Frontal cortex (tissue), 4 donors: ENCODE results near the gene MSANTD7. TPM values are rescaled to one million over a fixed set of nuclear protein-coding genes. Genes with fewer than 3 reads are reported as not detected.
"Not testable (repeated sequence)": the region's sequence is repeated elsewhere in the genome, so short reads cannot be mapped to it uniquely, and the experiment has no call there.

Source experiments
- DNase-seq, 2 donors: peaks; one replicate each; pipeline ENCODE4 v3.0.0; 2012; ENCODE audit warnings: low spot score in 2 of 2
- FAIRE-seq: peaks from 2 replicates; lab custom pipeline; 2012; peaks lifted over from hg19 to GRCh38; lab: Jason Lieb, UNC
- total RNA-seq: library from RNA; depleted of rRNA; stranded (reverse); fragments of >200 nt; gene quantifications from one replicate; pipeline ENCODE4 v1.2.3, GENCODE V29; 2014
- donor health status: control.
- donor health status: control.
- donor health status: control.

MSANTD7 gene, protein sequence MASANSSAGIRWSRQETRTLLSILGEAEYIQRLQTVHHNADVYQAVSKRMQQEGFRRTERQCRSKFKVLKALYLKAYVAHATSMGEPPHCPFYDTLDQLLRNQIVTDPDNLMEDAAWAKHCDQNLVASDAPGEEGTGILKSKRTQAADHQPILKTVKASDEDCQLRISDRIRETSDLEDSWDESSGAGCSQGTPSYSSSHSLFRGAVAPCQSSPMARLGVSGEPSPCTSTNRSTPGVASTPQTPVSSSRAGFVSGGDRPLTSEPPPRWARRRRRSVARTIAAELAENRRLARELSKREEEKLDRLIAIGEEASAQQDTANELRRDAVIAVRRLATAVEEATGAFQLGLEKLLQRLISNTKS
- total RNA-seq: 31.4 TPM

DNA sequence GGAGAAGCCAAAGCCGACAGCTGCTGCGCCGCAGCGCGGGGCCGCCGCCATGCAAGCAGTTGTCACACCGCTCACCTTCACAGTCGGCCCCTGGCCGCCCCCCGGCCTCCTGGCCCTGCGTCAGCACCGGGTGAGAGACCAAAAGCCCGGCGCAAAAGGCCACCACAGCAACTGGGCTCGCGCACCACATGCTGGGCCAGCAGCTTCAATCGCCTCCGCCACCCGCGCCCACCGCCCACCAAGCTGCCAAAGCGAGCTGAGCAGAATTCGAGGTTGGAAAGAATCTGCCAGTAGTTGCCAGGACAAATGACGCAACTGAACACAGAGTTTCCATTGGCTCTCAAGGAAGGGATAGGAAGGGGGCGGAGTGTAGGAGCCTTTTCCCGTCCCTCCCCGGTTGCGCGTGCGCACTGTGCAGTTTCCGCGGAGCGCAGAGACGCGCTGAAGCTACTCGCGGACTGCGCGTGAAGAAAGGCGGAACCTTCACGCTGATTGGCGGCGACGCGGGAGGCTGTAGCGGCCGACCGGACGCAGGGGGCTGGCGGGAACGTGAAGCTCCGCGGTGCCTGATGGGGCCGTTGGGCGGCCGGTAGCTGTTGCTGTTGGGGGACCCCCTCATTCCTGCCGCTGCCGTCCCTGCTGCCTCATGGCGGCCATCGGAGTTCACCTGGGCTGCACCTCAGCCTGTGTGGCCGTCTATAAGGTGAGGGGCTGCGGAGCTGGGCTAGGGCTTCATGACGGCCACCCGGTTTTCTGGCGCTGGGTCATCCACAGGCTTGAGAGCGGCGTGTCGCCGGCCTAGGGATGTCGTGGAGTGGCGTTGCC, at the start of gene MSANTD7, which contains the start of the genes CDNF and HSPA14:
Gene MSANTD7 (plus strand): TSS at position 550 of the 825 bp plus-strand sequence. CDS start 3,979 bp downstream, outside the sequence.
Gene CDNF (minus strand): TSS at position 281 of the 825 bp plus-strand sequence. CDS start 91 bp downstream, at position 190.
Gene HSPA14 (plus strand): TSS at position 550 of the 825 bp plus-strand sequence. CDS start 97 bp downstream, at position 647.
- DNase-seq (peak; percentile 96 to 97), FAIRE-seq (peak; percentile 77)

DNA sequence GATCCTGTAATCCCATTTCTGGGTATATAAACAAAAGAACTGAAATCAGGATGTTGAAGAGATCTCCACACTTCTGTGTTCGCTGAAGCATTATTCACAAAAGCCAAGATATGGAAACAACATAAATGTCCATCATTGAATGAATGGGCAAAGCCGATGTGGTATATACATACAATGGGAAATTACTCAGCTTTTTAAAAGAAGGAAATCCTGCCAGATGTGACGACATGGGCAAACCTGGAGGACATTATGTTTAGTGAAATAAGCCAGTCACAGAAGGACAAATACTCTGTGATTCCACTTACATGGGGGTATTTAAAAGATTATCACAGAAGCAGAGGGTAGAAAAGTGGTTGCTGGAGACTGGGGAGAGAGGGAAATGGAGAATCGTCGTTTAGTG, 39.5 kb upstream of the MSANTD7 start:
- FAIRE-seq (no peak), DNase-seq (no peak)

DNA sequence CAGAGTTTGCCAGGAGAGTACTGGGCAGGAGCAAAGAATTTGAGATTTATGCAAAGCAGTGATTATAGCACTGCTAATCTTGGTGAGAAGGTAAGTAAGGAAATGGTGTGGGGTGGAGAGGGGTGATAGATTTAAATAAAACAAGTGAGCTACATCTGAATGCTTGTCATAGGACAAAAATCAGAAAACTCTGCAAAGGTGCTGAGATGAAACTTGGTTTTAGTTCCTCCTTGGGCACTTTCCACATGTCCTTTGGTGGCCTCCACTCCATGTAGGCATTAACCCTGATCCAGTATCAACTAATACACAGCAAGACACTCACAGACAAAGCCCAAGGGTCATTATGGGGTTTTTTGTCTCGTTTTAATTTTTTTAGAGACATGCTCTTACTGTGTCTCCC, 37.7 kb upstream of the MSANTD7 start:
- FAIRE-seq (no peak), DNase-seq (no peak)

DNA sequence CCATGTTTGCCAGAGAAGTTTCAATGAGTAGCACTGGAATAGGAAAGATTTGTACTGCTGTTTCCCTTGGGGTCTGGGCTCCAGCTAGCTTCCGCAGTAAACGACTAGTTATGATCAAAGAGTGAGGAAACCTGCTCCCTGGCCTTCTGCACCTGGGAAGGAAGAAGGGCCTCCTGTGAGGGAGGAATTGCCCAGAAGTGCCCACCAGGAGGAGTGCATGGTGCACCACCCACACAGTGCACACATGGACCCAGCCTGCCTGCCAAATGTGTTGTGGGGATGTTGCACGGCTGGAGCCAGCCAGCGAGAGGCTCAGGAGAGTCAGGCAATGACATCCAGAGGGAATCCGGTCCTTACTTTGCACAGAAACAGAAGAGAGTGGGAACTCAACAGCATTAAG, 36.4 kb upstream of the MSANTD7 start:
- FAIRE-seq (no peak), DNase-seq (no peak)

DNA sequence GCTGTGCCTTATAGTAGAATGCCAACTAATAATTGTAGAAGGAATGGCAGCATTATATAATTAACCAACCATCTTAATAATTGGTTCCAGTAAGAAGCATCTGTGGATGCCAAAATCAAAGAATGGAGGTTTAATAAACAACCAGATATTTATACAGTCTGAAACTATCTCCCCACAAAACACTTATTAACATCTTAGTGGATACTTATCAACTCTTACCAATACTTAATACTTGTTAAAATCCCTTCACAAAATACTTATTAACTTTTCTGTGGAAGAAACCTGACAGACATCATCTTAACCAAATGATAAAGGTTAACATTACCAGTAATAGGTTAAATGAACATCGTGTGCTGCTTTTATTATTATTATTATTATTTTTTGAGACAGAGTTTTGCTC, 34.3 kb upstream of the MSANTD7 start:
- FAIRE-seq (no peak), DNase-seq (no peak)

DNA sequence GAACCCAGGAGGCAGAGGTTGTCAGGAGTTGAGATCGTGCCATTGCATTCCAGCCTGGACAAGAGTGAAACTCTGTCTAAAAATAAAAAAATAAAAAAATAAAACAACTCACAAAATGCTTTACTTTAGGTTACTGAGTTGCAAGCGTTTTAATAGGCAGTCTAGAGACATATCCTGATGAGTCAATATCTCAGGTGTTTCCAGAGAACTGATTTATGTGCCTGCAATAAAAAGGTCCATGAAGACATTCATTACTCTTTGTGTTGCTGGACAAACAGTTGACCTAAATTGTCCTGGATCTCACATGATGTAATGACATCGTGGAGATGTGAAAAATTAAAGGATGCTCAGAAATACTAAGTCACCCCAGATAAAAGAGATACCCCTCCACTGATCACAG, 31.8 kb upstream of the MSANTD7 start:
- FAIRE-seq: no peak
- DNase-seq: no peak

DNA sequence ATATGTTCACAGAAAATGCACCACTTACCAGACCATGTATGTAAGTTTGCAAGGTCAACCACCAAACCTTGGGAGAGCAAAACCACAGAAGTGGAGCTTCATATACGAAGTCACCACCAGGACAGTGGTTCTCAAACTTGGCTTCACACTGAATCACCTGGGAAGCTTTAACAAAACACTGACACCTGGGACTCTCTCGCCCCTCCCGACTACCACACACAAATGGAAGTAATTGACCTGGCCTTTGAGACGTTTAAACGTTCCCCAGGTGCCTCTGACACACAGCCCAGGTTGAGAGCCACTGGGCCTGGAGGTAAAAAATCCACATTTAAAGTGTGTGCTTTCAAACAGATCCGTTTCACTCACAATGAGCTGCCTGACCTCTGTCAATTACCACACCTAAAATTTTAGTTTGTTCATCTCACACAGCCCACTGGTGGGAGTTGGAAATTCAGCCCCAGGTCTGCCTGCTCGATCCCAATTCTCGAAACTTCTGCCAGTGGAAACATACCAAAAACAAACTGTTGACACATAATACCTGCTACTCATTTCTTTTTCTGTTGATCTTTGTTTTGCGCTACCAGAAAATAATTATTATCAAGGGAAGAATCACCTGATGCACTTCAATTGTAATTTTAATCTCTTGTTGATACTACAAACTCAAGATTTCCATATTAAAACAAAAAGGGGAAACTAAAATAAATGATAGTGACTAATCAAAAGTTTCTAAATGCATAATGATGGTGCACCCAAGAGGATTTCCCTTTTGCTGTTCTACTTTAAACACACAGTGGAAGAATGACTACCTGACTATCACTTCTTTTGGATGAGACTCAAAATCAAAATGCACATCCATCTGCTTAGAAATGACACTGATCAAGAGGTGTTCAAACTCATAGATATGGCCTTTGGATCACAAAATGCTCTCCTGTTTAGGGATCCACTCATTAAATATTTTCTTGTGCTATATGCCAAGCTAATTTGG, 26.8 kb upstream of the MSANTD7 start:
- no peak for DNase-seq
- no peak for FAIRE-seq

DNA sequence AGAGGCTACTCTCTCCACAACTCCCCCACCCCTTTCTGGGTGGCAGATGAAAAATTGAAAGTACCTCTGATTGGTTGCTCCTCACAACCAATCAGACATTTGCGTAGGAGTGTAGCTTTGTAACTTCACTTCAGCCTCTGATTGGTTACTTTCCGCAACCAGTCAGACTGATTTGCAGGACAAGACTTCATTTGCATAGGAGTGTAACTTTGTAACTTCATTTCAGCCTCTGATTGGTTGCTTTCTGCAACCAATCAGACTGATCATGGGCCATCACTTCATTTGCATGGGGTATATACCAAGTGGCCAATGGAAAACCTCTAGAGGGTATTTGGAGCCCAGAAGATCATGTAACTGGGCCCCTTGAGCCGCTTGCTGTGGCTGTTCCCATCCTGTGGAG, 25.8 kb upstream of the MSANTD7 start:
- DNase-seq (no peak), FAIRE-seq (no peak)

DNA sequence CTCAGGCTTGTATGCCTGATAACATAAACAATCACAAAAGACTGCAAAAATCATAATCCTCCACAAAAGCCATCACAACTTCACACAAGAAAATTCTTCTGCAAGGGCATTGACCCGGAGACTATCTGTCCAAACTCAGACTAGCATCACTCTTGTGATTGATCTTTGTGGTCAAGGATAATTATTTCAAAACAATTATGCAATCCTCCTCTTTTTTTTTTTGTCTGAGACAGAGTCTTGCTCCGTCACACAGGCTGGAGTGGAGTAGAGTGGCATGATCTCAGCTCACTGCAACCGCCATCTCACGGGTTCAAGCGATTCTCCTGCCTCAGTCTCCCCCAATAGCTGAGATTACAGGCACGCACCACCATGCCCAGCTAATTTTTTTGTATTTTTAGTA, 22.4 kb upstream of the MSANTD7 start:
- FAIRE-seq (no peak), DNase-seq (no peak)

DNA sequence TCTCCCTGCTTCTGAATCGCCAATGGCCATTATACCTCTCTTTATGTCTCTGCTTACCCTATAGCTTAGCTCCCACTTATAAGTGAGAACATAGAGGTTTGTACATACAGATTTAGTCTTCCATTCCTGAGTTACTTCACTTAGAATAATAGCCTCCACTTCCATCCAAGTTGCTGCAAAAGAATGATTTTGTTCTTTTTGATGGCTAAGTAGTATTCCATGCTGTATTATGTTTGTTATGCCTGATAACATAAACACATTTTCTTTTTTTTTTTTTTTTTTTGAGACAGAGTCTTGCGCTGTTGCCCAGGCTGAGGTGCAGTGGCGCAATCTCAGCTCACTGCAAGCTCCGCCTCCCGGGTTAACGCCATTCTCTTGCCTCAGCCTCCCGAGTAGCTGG, 21.4 kb upstream of the MSANTD7 start:
- not testable (repeated sequence) for DNase-seq, FAIRE-seq

DNA sequence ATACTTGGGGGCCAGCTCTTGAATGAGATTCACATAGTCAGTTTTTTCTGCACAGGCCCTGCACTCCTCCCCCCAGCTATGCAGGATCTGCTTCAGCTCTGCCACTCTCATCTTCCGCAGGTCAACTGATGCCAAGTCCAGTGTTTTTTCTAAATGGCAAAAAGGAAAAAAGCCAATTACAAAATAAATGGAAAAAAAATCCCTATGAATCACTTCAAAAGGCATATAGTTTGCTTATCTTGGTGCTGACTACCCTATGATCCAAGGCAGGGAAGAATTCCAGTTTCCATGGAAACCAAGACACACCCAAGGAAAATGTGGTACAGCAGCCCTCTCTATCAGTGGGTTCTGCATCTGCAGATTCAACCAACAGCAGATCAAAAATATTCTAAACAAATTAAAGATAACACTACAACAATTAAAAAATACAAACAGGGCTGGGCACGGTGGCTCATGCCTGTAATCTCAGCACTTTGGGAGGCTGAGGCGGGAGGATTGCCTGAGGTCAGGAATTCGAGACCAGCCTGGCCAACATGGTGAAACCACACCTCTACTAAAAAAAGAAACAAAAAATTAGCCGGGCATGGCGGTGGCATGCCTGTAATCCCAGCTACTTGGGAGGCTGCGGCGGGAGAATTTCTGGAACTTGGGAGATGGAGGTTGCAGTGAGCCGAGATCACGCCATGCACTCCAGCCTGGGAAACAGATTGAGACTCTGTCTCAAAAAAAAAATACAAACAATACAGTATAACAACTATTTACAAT, 17.9 kb upstream of the MSANTD7 start:
- no peak for FAIRE-seq
- no peak for DNase-seq

DNA sequence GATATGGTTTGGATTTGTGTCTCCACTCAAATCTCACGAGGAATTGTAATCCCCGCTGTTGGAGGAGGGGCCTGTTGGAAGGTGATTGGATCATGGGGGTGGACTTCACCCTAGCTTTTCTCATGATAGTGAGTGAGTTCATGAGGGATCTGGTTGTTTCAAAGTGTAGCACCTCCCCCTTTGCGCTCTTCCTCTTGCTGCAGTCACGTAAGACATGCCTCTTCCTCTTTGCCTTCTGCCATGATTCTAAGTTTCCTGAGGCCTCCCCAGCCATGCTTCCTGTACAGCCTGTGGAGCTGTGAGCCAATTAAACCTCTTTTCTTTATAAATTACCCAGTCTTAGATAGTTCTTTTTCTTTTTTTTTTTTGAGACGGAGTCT, 17.3 kb upstream of the MSANTD7 start:
- no peak for FAIRE-seq
- DNase-seq: no peak

DNA sequence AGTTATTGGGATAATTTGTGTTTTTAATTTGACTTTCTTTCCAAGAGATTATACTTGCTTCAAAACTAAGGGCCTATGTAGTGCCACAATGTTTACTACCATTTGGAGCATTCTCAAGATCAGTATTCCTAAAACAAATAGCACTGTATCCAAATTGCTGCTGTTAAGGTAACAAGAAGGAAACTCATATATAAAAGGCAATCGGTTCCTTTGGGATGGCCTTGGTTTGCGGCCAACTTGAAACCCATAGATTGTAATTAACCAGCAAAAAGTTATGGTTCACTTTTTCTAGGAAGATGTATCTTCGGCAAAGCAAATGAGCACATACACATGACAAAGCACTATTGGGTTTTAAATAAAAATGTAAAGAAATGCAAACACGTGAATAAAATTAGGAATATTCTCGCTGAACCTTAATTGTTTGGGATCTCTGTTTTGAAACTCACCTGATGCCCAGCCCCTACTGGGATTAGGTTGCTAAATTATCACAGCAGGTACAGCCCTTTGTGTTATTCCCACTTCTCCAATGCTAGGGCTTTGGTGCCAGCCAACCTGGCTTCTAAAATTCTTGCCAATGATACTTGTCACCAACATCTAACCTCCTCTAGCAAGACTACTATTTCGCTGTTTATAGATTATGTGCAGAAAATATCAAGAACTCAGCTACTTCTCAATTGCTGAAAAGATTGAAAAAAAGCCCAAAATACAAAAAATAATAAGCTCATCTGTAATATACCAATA, 16.3 kb upstream of the MSANTD7 start:
- DNase-seq: no peak
- no peak for FAIRE-seq

DNA sequence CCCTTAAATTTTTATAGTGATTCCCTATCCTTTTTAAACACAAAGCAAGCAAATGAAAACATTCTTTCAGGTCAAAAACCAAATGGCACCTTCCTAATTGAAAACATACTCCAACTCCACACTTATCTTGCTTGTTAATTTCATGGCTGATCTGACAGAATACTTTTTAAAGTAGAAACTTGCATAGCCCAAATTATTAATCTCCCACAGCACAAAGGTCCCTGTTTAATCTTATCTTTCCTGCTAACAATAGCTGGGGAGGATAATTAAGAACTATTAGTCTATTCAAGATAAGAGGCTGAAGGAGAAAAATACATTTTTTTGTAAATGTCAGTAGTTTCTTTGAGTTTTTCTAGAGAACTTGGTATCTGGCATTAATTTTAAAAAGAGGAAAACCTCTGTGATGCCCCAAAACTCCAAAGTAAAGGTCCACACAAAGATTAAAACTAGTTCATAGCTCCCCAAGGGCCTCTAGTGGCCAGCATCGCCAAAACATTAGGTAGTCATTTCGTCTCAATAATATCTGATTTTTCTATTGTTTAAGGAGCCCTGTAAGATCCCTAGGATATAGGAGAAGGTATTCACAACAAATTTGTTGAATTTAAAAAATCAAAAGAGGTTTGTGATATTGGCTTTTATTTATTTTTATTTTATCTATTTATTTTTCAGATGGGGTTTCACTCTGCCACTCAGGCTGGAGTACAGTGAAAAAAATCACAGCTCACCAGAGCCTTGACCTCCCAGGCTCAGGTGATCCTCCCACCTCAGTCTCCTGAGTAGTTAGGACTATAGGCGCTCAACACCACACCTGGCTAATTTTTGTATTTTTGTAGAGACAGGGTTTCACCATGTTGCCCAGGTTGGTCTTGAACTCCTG, 15.0 kb upstream of the MSANTD7 start:
- FAIRE-seq (peak; percentile 43), DNase-seq (peak in 1 of 2 donors; percentile 60)

DNA sequence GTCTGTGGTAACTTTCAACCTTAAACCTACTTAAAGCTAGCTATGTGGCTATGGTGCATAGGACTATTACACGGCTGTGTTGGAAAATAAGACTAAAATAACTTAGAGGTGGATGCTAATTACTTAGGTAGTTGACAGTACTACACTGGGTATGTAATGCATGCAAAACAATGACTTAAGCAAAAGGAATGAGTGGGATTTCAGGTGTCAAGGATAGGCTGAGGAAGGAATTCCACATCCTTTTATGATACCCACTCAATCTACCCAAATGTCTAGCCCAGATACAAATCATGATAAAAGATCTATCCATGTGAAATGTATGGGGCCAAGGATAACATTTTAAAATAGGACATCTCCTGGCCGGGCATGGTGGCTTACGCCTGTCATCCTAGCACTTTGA, 14.1 kb upstream of the MSANTD7 start:
- DNase-seq (no peak), FAIRE-seq (no peak)

DNA sequence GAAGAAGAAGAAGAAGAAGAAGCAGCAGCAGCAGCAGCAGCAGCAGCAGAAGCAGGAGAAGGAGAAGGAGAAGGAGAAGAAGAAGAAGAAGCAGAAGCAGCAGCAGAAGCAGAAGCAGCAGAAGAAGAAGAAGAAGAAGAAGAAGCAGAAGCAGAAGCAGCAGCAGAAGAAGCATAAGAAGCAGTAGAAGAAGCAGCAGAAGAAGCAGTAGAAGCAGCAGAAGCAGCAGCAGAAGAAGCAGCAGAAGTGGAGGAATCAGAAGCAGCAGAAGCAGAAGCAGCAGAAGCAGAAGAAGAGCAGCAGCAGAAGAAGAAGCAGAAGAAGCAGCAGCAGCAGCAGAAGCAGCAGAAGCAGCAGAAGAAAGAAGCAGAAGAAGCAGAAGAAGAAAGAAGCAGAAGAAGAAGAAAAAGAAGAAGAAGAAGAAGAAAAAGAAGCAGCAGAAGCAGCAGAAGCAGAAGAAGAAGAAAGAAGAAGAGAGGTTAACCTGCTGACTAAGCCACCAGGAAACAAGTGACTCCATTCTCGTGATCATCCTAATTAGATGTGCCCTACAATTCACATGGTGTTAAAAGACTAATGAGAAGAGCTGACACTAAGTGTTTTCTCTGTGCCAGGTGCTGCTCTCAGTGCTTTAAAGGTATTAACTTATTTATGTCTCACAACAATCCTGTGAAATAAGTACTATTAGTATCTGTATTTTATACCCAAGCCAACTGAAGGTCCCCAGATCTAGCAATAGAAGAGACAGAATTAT, 11.9 kb upstream of the MSANTD7 start:
- no peak for DNase-seq

DNA sequence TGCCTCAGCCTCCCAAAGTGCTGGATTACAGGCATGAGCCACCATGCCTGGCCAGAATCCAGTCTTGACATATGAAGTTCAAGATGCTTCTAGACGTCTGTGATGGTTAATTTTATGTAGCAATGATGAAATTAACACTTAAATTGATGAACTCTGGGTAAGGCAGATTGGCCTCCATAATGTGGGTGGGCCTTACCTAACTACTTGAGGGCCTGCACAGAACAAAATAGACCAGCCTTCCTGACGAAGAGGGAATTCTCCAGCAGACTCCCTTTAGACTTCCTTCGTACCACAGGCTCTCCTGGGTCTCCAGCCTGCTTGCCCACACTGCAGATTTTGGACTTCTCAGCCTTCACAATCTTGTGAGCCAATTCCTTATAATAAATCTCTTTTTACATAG, 5.0 kb upstream of the MSANTD7 start:
- FAIRE-seq (no peak), DNase-seq (no peak)

More for the DNA sequence above, 11.9 kb upstream of the MSANTD7 start:
- FAIRE-seq: no peak
